BJ (cell line): Measurements from ENCODE around the gene LY6G5B. TPM values are rescaled to one million over a fixed set of nuclear protein-coding genes. Genes with fewer than 3 reads are reported as not detected.

Experiments used
- CTCF ChIA-PET: fragments of 350-600 bp; formaldehyde crosslinking; extraction: SDS; loops from one replicate; lab custom pipeline; 2021; ENCODE audit warnings: antibody characterized with exemption, inconsistent platforms; lab: Yijun Ruan, JAX
- POLR2A ChIA-PET: fragments of 300-600 bp; sonication (Branson Sonifier 250); formaldehyde crosslinking; extraction: SDS; loops from one replicate; lab custom pipeline; 2021; ENCODE audit warnings: antibody characterized with exemption; lab: Charles Lee
- DNase-seq: peaks from one replicate; pipeline ENCODE4 v3.0.0-alpha.2; 2011; ENCODE audit warnings: low read depth
- H3K27me3 ChIP-seq: 2 replicates; pipeline ENCODE4 v1.6.0; 2011; ENCODE audit warnings: low read length; ENCODE audit not compliant: control insufficient read depth, insufficient read depth
- H3K36me3 ChIP-seq: 2 replicates; pipeline ENCODE4 v1.5.1; 2011; ENCODE audit warnings: low read length; ENCODE audit not compliant: control insufficient read depth, insufficient read depth
- H3K4me3 ChIP-seq: 2 replicates; pipeline ENCODE4 v1.5.1; 2011; ENCODE audit warnings: low read depth, mild to moderate bottlenecking, control low read depth, low read length
- CTCF ChIP-seq: IDR thresholded peaks from 2 replicates; pipeline ENCODE4 v1.5.1; 2011; ENCODE audit warnings: low read depth, mild to moderate bottlenecking, control low read depth, inconsistent platforms, low read length, moderate library complexity; ENCODE audit not compliant: insufficient read depth
- polyA plus RNA-seq: library from polyadenylated mRNA; depleted of rRNA; stranded (reverse); fragments of >200 nt; gene quantifications from 2 replicates; pipeline ENCODE4 v1.2.3, GENCODE V29; 2011; rRNA removed
- small RNA-seq: library from RNA; depleted of rRNA; stranded (forward); fragments of <200 nt; gene quantifications from one replicate; pipeline ENCODE3, GENCODE V24; 2012; ENCODE audit warnings: low replicate concordance, low read depth; ENCODE audit not compliant: insufficient read length

Gene LY6G5B
- polyA plus RNA-seq, 1 experiment = 10.8 TPM

GRCh38 chr6:31720196-31720770, 50.5 kb downstream of the LY6G5B start:
- DNase-seq = no peak
- CTCF ChIA-PET = interaction anchor here (0.7 to 2.0 kb wide), 2 partner anchors 9 to 10 kb away, joined by 3 to 8 read pairs; partner anchors contain the start of gene DDAH2
- Histone ChIP-seq H3K36me3 (no peaks in the 10 kb centered on the region; the same call in 1 of the 2 replicates), H3K27me3 (peaks cover 5% of the 10 kb centered on the region), H3K4me3 (no peak overlapping the region)
- POLR2A ChIA-PET = no interaction called here
- TF ChIP-seq CTCF = no peak

- no peak for TF ChIP-seq CTCF
- peaks cover 3% of the 10 kb centered on the region for H3K36me3 ChIP-seq
- H3K27me3 ChIP-seq = peaks cover 3% of the 10 kb centered on the region
- POLR2A ChIA-PET = no interaction called here
- DNase-seq = no peak
- CTCF ChIA-PET = interaction anchor here (2.0 kb wide), 1 partner anchor 8 kb away, joined by 8 read pairs; the partner anchor contains the start of gene DDAH2
- no peak within 1 kb of the TSS for H3K4me3 ChIP-seq
Measured at GRCh38 chr6:31721351-31722020, 51.7 kb downstream of the LY6G5B start, which contains the start of gene LY6G6C. LY6G6C (minus strand) TSS chr6:31721746; CDS start chr6:31721679, 67 bp downstream.

GRCh38 chr6:31722173-31722572, 52.4 kb downstream of the LY6G5B start:
- POLR2A ChIA-PET = no interaction called here
- peaks cover 6% of the 10 kb centered on the region for H3K36me3 ChIP-seq
- TF ChIP-seq CTCF = no peak
- CTCF ChIA-PET = interaction anchor here (0.6 kb wide), 1 partner anchor 81 kb away, joined by 3 read pairs; no protein-coding TSS in a partner anchor
- H3K4me3 ChIP-seq = no peak overlapping the region
- H3K27me3 ChIP-seq = peaks cover 3% of the 10 kb centered on the region
- DNase-seq = no peak

Small RNA genes lying within 50 kb of the gene (small RNA-seq; reads per million reads assigned to genes)
- gene LY6G6D (not detected), gene MIR4646 (not detected), gene MIR6832 (not detected), gene RF00019 (not detected), gene SNORA38 (9.5 reads per million, percentile 76 among the genes with 10 or more reads in this experiment)

Other genes starting within 250 kb of the LY6G5B start
- gene MICB, start 171.8 kb upstream of the LY6G5B start, polyA plus RNA-seq = 21.9 and 23.4 TPM in 2 replicates
- gene MCCD1, start 141.0 kb upstream of the LY6G5B start, polyA plus RNA-seq = not detected in 2 replicates
- 412 and 584 TPM in 2 replicates for gene DDX39B, start 128.0 kb upstream of the LY6G5B start, polyA plus RNA-seq
- 2.7 and 3.6 TPM in 2 replicates for gene ATP6V1G2, start 123.4 kb upstream of the LY6G5B start, polyA plus RNA-seq
- gene NFKBIL1, start 122.4 kb upstream of the LY6G5B start, polyA plus RNA-seq = 10.8 and 13.6 TPM in 2 replicates
- gene LTA, start 97.7 kb upstream of the LY6G5B start, polyA plus RNA-seq = not detected in 2 replicates
- gene TNF, start 94.4 kb upstream of the LY6G5B start, polyA plus RNA-seq = not detected in 2 replicates
- gene LTB, start 87.6 kb upstream of the LY6G5B start, polyA plus RNA-seq = not detected in 2 replicates
- 0.18 and 0.42 TPM in 2 replicates for gene LST1, start 83.7 kb upstream of the LY6G5B start, polyA plus RNA-seq
- not detected in 2 replicates for gene NCR3, start 77.0 kb upstream of the LY6G5B start, polyA plus RNA-seq
- gene AIF1, start 54.7 kb upstream of the LY6G5B start, polyA plus RNA-seq = not detected in 2 replicates
- 23.8 and 47.3 TPM in 2 replicates for gene PRRC2A, start 49.3 kb upstream of the LY6G5B start, polyA plus RNA-seq
- gene BAG6, start 17.3 kb upstream of the LY6G5B start, polyA plus RNA-seq = 42.6 and 113 TPM in 2 replicates
- 4.2 and 4.8 TPM in 2 replicates for gene APOM, start 14.1 kb upstream of the LY6G5B start, polyA plus RNA-seq
- 9.9 and 13.0 TPM in 2 replicates for gene C6orf47, start 9.2 kb upstream of the LY6G5B start, polyA plus RNA-seq
- gene GPANK1, start 5.0 kb upstream of the LY6G5B start, polyA plus RNA-seq = 12.6 and 15.0 TPM in 2 replicates
- 83.2 and 94.9 TPM in 2 replicates for gene CSNK2B, start 3.9 kb upstream of the LY6G5B start, polyA plus RNA-seq
- 3.1 and 3.6 TPM in 2 replicates for gene LY6G5C, start 11.1 kb downstream of the LY6G5B start, polyA plus RNA-seq
- gene ABHD16A, start 33.3 kb downstream of the LY6G5B start, polyA plus RNA-seq = 44.2 and 53.3 TPM in 2 replicates
- gene LY6G6F, start 36.9 kb downstream of the LY6G5B start, polyA plus RNA-seq = not detected in 2 replicates
- gene LY6G6D, start 45.4 kb downstream of the LY6G5B start, polyA plus RNA-seq = not detected in 2 replicates
- not detected in 2 replicates for gene LY6G6C, start 51.8 kb downstream of the LY6G5B start, polyA plus RNA-seq
- gene MPIG6B, start 53.4 kb downstream of the LY6G5B start, polyA plus RNA-seq = not detected in 2 replicates
- 43.2 and 69.5 TPM in 2 replicates for gene DDAH2, start 59.3 kb downstream of the LY6G5B start, polyA plus RNA-seq
- gene CLIC1, start 66.6 kb downstream of the LY6G5B start, polyA plus RNA-seq = 820 and 866 TPM in 2 replicates
- gene MSH5, start 70.0 kb downstream of the LY6G5B start, polyA plus RNA-seq = 9.2 and 10.7 TPM in 2 replicates
- 1.2 and 1.9 TPM in 2 replicates for gene SAPCD1, start 92.7 kb downstream of the LY6G5B start, polyA plus RNA-seq
- gene VWA7, start 107.4 kb downstream of the LY6G5B start, polyA plus RNA-seq = 0.16 and 0.29 TPM in 2 replicates
- gene VARS1, start 125.8 kb downstream of the LY6G5B start, polyA plus RNA-seq = 10.9 and 33.9 TPM in 2 replicates
- 40.3 and 43.5 TPM in 2 replicates for gene LSM2, start 137.0 kb downstream of the LY6G5B start, polyA plus RNA-seq
- gene HSPA1L, start 145.3 kb downstream of the LY6G5B start, polyA plus RNA-seq = 0.90 and 0.99 TPM in 2 replicates
- 57.7 and 98.6 TPM in 2 replicates for gene HSPA1A, start 145.6 kb downstream of the LY6G5B start, polyA plus RNA-seq
- 20.9 and 42.8 TPM in 2 replicates for gene HSPA1B, start 157.8 kb downstream of the LY6G5B start, polyA plus RNA-seq
- 32.1 and 48.1 TPM in 2 replicates for gene NEU1, start 192.8 kb downstream of the LY6G5B start, polyA plus RNA-seq
- gene SLC44A4, start 209.0 kb downstream of the LY6G5B start, polyA plus RNA-seq = 0.07 and 0.12 TPM in 2 replicates
- gene EHMT2, start 227.7 kb downstream of the LY6G5B start, polyA plus RNA-seq = 19.3 and 32.8 TPM in 2 replicates
- 2.0 and 2.6 TPM in 2 replicates for gene ZBTB12, start 232.1 kb downstream of the LY6G5B start, polyA plus RNA-seq